IPS-18c (cell line): ENCODE measurements around the gene UBR2.
"Not testable (repeated sequence)": the region's sequence is repeated elsewhere in the genome, so short reads cannot be mapped to it uniquely, and the experiment has no call there.

Source experiments
- H3K4me3 ChIP-seq: 2 replicates; pipeline ENCODE4 v1.7.0; 2013; ENCODE audit warnings: low read depth, mild to moderate bottlenecking, low read length, moderate library complexity; ENCODE audit not compliant: insufficient read depth
- H3K9me3 ChIP-seq: one replicate; pipeline ENCODE4 v1.6.1; 2013; ENCODE audit warnings: mild to moderate bottlenecking, low read length, moderate library complexity; ENCODE audit not compliant: control insufficient read depth, insufficient read depth

The UBR2 gene

GRCh38 chr6:42644211-42644610 is 80.4 kb downstream of the UBR2 start:
- Histone ChIP-seq H3K4me3 (no peak overlapping the region), H3K9me3 (no peaks in the 10 kb centered on the region)

DNA sequence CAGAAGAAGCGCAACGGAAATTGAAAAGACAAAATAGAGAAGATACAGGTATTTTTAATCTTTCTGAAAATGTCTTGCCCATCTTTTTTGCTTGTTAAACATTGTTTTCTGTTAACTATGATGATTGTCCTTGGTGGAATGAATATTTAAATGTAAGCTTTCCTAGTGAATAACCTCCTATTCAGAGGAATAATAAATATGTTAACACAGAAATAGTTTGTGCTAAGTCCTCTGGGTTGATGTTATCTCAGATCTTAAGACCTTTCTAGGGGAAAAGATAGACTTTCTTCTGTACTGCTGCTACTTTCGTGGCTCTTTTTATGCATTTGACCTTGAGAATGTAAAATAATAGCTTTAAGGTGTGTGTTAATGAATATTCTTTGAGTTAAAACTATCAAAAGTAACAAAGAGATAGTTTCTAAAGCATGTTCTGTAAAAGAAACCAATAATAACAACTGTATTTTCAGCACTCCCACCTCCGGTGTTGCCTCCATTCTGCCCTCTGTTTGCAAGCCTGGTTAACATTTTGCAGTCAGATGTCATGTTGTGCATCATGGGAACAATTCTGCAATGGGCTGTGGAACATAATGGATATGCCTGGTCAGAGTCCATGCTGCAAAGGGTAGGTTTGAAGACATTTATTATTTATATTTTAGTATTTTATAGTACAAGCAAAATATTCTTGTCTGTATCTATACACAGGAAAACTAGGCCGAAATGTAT is 88.4 kb downstream of the UBR2 start:
- H3K4me3 ChIP-seq = no peak overlapping the region

DNA sequence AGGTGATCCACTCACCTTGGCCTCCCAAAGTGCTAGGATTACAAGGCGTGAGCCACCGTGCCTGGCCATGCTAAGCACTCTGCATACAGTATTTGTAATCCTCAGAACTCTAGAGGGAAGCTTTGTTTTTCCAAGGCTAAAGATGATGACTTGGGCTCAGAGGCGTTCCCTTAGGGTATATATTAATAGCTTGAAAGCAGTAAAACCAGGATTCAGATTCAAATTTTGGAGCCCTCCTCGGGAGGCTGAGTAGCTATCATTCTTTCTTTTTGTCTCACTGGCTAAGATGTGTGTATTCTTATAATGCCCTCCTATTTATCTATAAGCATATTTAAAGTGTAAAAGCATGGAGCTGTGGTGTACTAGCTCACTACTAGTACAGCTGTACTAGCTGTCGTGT is 90.0 kb downstream of the UBR2 start:
- Histone ChIP-seq H3K9me3 (no peaks in the 10 kb centered on the region), H3K4me3 (no peak overlapping the region)

More for the DNA sequence above, 88.4 kb downstream of the UBR2 start:
- H3K9me3 ChIP-seq = no peaks in the 10 kb centered on the region

GRCh38 chr6:42659806-42660205 is 96.0 kb downstream of the UBR2 start:
- Histone ChIP-seq H3K9me3 (no peaks in the 10 kb centered on the region), H3K4me3 (no peak overlapping the region)

DNA sequence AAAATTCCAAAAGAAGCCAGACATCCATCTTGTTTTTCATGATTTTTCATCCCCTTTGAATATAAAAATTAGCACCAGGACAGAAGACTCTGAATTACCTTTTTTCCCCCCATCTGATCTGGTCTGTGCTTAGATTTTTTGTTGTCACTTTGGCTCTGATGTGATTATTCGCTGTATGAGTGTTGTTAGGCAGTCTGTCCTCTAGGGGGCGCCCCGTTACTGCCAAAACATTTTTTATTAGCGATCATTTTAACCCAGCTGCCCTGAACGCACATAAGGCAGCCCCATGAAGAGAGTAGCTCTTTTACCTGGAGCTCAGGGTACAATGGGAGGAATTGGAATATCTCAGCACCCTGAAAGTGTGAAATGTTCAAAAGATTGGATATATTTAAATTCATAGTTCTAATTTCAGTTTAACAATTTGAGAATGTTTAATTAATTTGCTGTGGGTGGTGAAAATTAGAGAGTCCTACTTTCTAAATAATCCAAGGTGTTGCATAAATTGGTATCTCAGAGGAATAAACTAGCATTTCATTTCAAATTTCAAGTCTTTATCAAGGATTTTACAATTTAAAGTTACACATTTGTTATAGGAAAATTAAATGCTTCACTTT is 97.8 kb downstream of the UBR2 start:
- no peaks in the 10 kb centered on the region for H3K9me3 ChIP-seq
- no peak overlapping the region for H3K4me3 ChIP-seq

GRCh38 chr6:42664718-42665117 is 100.9 kb downstream of the UBR2 start:
- Histone ChIP-seq H3K4me3 (no peak overlapping the region), H3K9me3 (no peaks in the 10 kb centered on the region)

- not testable (repeated sequence) for H3K9me3 ChIP-seq, H3K4me3 ChIP-seq
These were observed 110.5 kb downstream of the UBR2 start for GRCh38 chr6:42674368-42674767.

- Histone ChIP-seq H3K9me3 (no peaks in the 10 kb centered on the region), H3K4me3 (no peak overlapping the region)
These were observed 111.0 kb downstream of the UBR2 start for GRCh38 chr6:42674780-42675179.

- Histone ChIP-seq H3K9me3 (no peaks in the 10 kb centered on the region), H3K4me3 (no peak overlapping the region)
These were observed 115.5 kb downstream of the UBR2 start for GRCh38 chr6:42679358-42679757.

GRCh38 chr6:42688281-42688680 is 124.5 kb downstream of the UBR2 start:
- no peak overlapping the region for H3K4me3 ChIP-seq
- no peaks in the 10 kb centered on the region for H3K9me3 ChIP-seq

DNA sequence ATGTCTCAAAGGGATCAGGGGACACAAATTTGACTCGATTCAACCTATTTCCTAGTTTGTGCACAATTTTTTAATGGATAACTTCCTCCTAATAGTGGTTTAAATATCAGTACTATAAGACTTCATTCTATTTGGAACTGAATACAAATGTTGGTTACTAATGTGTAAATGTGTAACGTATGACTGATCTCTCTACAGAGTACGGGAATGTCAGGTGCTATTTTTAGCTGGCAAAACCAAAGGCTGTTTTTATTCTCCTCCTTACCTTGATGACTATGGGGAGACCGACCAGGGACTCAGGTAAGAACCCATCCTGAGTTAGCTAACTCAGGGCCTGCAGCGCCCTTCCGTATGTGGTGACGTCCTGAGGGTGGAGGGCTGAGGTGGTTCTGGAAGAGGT is 125.5 kb downstream of the UBR2 start:
- Histone ChIP-seq H3K9me3 (no peaks in the 10 kb centered on the region), H3K4me3 (no peak overlapping the region)

GRCh38 chr6:42690151-42690702 is 126.4 kb downstream of the UBR2 start:
- no peaks in the 10 kb centered on the region for H3K9me3 ChIP-seq
- no peak overlapping the region for H3K4me3 ChIP-seq

GRCh38 chr6:42690872-42691271 is 127.0 kb downstream of the UBR2 start:
- no peaks in the 10 kb centered on the region for H3K9me3 ChIP-seq
- no peak overlapping the region for H3K4me3 ChIP-seq

GRCh38 chr6:42692137-42692911 is 128.5 kb downstream of the UBR2 start:
- no peak overlapping the region for H3K4me3 ChIP-seq
- H3K9me3 ChIP-seq = no peaks in the 10 kb centered on the region

GRCh38 chr6:42693725-42694323 is 130.0 kb downstream of the UBR2 start:
- no peak overlapping the region for H3K4me3 ChIP-seq
- H3K9me3 ChIP-seq = no peaks in the 10 kb centered on the region

DNA sequence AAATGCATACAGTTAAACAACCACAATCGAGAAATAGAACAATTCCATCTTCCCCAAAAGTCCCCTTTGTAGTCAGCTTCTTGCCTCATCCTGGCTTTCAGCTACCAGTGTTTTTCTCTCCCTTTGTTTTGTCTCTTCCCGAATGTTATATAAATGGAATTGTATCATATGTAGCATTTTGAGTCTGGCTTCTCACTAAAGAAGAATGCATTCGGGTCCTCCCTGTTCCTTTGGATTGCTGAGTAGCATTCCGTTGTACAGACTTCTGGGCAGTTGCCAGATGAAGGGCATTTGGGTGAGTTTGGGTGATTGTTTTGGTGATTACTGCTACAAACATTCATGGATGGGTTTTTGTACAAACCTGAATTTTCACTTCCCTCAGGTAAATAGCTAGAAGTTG is 130.8 kb downstream of the UBR2 start:
- no peak overlapping the region for H3K4me3 ChIP-seq

GRCh38 chr6:42696526-42697267 is 132.9 kb downstream of the UBR2 start:
- H3K9me3 ChIP-seq = no peaks in the 10 kb centered on the region

More for the DNA sequence above, 130.8 kb downstream of the UBR2 start:
- H3K9me3 ChIP-seq = no peaks in the 10 kb centered on the region

More at GRCh38 chr6:42696526-42697267, 132.9 kb downstream of the UBR2 start:
- H3K4me3 ChIP-seq = no peak overlapping the region
